ENCODE results near the gene SFPQ.

DNA sequence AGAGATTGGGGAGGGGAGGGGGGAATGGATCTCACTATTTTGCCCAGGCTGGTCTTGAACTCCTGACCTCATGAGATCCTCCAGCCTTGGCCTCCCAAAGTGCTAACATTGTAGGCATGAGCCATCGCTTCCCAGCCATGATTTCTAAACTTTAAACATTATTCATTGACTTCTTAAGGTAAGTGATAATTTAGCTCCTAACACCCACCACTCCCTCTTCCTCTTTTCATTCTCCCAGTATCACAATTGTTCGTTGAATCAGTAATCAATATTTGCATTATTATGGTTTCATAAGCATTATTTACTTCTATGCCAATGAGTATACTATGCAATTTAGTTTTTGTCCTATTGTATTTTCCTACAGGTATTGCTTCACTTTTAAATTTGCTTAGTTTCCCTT, 33.6 kb upstream of the SFPQ start:
- TF ChIP-seq, protein P1, sequence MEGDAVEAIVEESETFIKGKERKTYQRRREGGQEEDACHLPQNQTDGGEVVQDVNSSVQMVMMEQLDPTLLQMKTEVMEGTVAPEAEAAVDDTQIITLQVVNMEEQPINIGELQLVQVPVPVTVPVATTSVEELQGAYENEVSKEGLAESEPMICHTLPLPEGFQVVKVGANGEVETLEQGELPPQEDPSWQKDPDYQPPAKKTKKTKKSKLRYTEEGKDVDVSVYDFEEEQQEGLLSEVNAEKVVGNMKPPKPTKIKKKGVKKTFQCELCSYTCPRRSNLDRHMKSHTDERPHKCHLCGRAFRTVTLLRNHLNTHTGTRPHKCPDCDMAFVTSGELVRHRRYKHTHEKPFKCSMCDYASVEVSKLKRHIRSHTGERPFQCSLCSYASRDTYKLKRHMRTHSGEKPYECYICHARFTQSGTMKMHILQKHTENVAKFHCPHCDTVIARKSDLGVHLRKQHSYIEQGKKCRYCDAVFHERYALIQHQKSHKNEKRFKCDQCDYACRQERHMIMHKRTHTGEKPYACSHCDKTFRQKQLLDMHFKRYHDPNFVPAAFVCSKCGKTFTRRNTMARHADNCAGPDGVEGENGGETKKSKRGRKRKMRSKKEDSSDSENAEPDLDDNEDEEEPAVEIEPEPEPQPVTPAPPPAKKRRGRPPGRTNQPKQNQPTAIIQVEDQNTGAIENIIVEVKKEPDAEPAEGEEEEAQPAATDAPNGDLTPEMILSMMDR (IDR thresholded peaks at IDR 0.05; ENCODE audit: poor library complexity, severe bottlenecking), result no peak
- no peak for TF ChIP-seq SMC3 (conservative IDR thresholded peaks at IDR 0.05; ENCODE audit: poor library complexity)

All from neural cell (in vitro differentiated cells).